A375 (cell line): ENCODE data around the gene AKAP13. TPM values are rescaled to one million over a fixed set of nuclear protein-coding genes. Genes with fewer than 3 reads are reported as not detected.

Experiments
- small RNA-seq: library from RNA; depleted of rRNA; stranded (forward); fragments of <200 nt; gene quantifications from one replicate; pipeline ENCODE3, GENCODE V24; 2014
- total RNA-seq: library from RNA; depleted of rRNA; stranded (reverse); fragments of >200 nt; shearing (Covaris generic); gene quantifications from 2 replicates; pipeline ENCODE4 v1.2.3, GENCODE V29; 2014; rRNA removed

AKAP13 gene
- total RNA-seq: 31.4 and 40.2 TPM in 2 replicates

GRCh38 chr15:85380217-85380811 is at the start of gene AKAP13:
AKAP13 (plus strand) TSS chr15:85380603; CDS start chr15:85485721, 105,118 bp downstream.

GRCh38 chr15:85794598-85795336 is 414.4 kb downstream of the AKAP13 start, which contains the start of gene KLHL25:
KLHL25 (minus strand) TSS chr15:85794925; CDS start chr15:85769810, 25,115 bp downstream.

Small RNA genes lying within 50 kb of the gene (small RNA-seq; reads per million reads assigned to genes)
- gene AC021739.1 (not detected), gene MIR1276 (not detected), gene RNU6-1280P (not detected), gene RNU7-79P (not detected)
